ENCODE measurements around the gene CYB5D1.

DNA sequence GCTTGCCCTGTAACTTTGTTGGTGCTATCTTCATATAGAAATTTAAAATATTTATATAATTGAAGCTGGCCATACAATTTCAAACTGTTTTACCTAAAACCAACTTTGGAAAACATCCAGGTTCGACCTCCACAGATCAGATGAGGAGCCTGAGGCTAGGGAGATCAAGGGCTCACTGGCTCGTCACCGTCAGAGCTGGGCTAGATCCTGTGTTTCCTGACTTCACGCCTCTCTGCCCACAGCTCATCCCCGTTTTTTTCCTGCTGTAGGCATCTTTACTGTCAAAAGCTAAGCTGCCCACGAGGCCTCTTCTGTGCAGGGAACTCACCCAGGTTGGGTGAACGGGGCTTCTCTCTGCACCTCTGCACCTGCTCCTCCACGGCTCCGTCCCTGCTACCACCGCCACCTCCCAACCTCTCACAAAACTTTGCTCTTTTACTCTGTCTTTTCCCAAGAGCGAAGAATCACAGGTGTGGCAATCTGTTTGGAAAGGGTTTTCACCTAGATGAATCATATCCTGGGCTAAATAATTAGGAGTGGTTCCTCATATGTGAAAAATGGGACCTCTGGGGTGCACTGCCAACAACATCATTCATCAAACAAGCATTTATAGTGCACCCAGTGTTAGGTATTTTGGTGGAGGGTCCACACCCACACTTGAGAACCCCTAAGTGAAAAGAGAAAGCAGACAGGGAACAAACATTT is 48.6 kb upstream of the CYB5D1 start:
- no peak for TF ChIP-seq GATA2 (IDR thresholded peaks at IDR 0.05; ENCODE audit: low read depth, low read length)
- TF ChIP-seq GATA3 (IDR thresholded peaks at IDR 0.05; ENCODE audit: low read depth, low read length): no peak

Data from SH-SY5Y (cell line).